Right cardiac atrium (tissue), 5 donors: ENCODE measurements around the gene PGM2. TPM values are rescaled to one million over a fixed set of nuclear protein-coding genes. Genes with fewer than 3 reads are reported as not detected.

ENCODE experiments used
- ATAC-seq, 2 donors: fragments of 200-7000 bp; cut with Tn5 transposase; one replicate each; pipeline versions ENCODE4 v1.8.0 to v1.9.1; 2020; ENCODE audit warnings: moderate library complexity in 2 of 2, mild to moderate bottlenecking in 1 of 2
- DNase-seq, 3 donors: peaks; one replicate each; pipeline ENCODE4 v3.0.0-alpha.2; 2020
- H3K27ac ChIP-seq: one replicate; pipeline ENCODE4 v1.5.1; 2013; ENCODE audit warnings: mild to moderate bottlenecking, low read length, control low read depth, moderate library complexity
- H3K27me3 ChIP-seq: one replicate; pipeline ENCODE4 v1.6.1; 2013; ENCODE audit not compliant: control insufficient read depth, insufficient read depth
- H3K4me1 ChIP-seq: one replicate; pipeline ENCODE4 v1.6.1; 2013; ENCODE audit warnings: low read length; ENCODE audit not compliant: control insufficient read depth, insufficient read depth
- H3K4me3 ChIP-seq: one replicate; pipeline ENCODE4 v1.5.1; 2013; ENCODE audit warnings: low read length, control low read depth
- H3K9me3 ChIP-seq: one replicate; pipeline ENCODE4 v1.6.1; 2013; ENCODE audit warnings: low read length; ENCODE audit not compliant: control insufficient read depth
- WGBS: extraction: QIAGEN DNeasy Blood & Tissue Kit; methylation state at CpG from one replicate; pipeline ENCODE4 v1.1.7; 2013; 5-methylcytosine and 5-hydroxymethylcytosine counted together
- intact Hi-C, 4 donors: fragments of 100-400 bp; cut with DNase I; formaldehyde crosslinking; loops; one replicate each; pipeline versions ENCODE4 v1.11.0 to v1.14.0; 2022 to 2023
- polyA plus RNA-seq: library from polyadenylated mRNA; stranded (reverse); fragments of 200-250 nt; gene quantifications from one replicate; pipeline ENCODE4 v1.2.3, GENCODE V29; 2013
- total RNA-seq, 4 donors: library from RNA; stranded (reverse); fragmentation: NEBNext Ultra II Directional; extraction: Animal tissue kit (Norgen Biotek cat#: 25700); gene quantifications; one replicate each; pipeline ENCODE4 v1.2.1, GENCODE V29; 2021
- donor health status: healthy with polysubstance abuse.
- donor health status: DM: no; HTN: yes; CAD: no.
- donor health status: DM: no; HTN: no; CAD: no.
- donor health status: DM: no; HTN: yes; CAD: no; lungs with severe emphysema.
- donor health status: DM: yes; HTN: yes; CAD: no.

Gene PGM2
- total and polyA plus RNA-seq, 5 donors: 4.3 to 14.7 (median 9.5) TPM

DNA sequence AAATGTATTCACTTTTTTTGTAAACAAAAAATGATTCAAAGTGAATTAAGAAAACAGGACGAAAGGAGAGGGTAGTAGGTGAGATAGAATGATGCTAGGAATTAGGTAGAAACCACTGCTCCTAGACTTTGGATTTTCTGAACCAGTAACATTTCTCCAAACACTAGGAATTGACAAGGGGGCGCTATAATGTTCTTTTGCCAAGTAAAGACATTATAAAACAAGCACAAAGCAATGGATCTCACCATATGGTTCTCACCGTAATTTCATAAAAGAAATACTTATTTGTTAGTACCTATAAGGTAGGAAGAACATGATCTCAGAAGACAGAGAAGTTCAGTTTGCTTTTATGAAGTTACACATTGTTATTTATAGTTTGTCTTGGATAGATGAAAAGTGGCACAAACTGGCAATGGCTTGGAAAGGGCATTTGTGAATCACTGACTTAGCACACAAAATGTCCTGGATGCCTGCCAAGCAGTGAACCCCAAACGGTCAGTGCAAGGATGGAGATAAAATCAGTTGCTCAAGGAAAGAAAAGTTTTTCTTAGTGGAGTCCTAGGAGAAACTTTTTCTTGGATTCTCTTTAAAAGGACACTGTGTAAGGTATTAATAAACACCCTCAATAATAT, 56.3 kb downstream of the PGM2 start:
- WGBS: 50% methylated on average over 4 of the region's 4 CpGs
- H3K4me1 ChIP-seq: no peaks in the 10 kb centered on the region
- H3K4me3 ChIP-seq: no peak overlapping the region
- H3K27ac ChIP-seq: no peak overlapping the region
- no peaks in the 10 kb centered on the region for H3K27me3 ChIP-seq
- intact Hi-C loops: loop anchor here in 1 of 4 donors (10.0 kb wide), 1 partner anchor 58 kb away; the partner anchor contains the start of gene PGM2
- ATAC-seq (no peak), DNase-seq (no peak)
- H3K9me3 ChIP-seq: no peaks in the 10 kb centered on the region

DNA sequence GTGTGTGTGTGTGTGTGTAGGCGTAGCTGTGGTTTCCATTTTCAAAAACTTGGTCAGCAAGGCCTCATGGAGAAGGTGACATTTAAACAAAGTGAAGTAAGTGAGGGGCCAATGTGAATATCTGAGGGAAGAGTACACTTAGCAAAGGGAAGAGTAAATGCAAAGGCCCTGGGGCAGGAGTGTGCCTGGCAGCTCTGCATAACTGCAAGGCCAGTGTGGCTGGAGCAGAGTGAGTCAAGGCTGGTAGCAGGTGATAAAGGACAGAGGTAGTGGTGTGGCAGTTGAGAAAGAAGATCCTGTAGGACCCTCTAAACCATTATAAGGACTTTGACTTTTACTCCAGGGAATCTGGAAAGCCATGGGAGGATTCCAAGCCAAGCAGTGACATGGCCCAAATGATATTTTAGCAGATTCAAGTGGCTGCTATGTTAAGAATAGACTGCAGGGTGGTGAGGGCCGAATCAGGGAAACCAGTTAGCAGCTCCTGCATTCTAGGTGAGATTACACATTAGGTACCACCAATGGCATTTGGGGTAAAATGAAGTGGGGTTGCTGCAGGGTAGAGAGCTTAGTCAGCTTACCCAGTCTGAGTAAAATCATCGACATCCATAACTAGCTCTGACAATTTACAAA, 58.5 kb downstream of the PGM2 start:
- no peak overlapping the region for H3K4me3 ChIP-seq
- peak; percentile 62 to 72 for ATAC-seq
- DNase-seq: no peak
- intact Hi-C loops: loop anchor here in 1 of 4 donors (10.0 kb wide), 1 partner anchor 60 kb away; the partner anchor contains the start of gene PGM2
- H3K27me3 ChIP-seq: no peaks in the 10 kb centered on the region
- peak overlapping the region; percentile 97 for H3K27ac ChIP-seq
- no peaks in the 10 kb centered on the region for H3K4me1 ChIP-seq
- 68% methylated on average over 3 of the region's 3 CpGs for WGBS
- H3K9me3 ChIP-seq: no peaks in the 10 kb centered on the region

DNA sequence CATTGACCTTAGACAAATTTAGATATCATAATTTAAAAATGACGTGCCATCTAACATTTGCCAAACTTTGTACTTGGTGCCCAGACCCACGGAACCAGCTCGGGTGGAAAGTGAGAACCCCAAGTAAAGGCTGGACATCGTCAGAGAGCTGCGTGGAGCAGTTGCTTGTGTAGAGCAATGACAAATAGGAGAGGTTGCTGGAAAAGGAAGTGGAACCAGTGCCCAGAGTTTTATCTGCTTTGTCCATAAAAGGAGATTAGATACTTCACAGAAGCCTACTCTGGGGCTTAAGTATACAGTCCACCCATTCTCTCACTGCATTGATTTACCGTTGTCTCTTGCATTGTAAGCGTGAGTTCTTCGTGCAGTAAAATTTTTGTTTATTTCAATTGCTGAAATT, 59.0 kb downstream of the PGM2 start:
- Histone ChIP-seq H3K27me3 (no peaks in the 10 kb centered on the region), H3K4me1 (no peaks in the 10 kb centered on the region), H3K4me3 (no peak overlapping the region), H3K27ac (peak overlapping the region; percentile 97), H3K9me3 (no peaks in the 10 kb centered on the region)
- intact Hi-C loops: loop anchor here in 1 of 4 donors (10.0 kb wide), 1 partner anchor 61 kb away; the partner anchor contains the start of gene PGM2
- ATAC-seq (peak; percentile 70 to 71), DNase-seq (no peak)
- WGBS: 21% methylated on average over 8 of the region's 8 CpGs

DNA sequence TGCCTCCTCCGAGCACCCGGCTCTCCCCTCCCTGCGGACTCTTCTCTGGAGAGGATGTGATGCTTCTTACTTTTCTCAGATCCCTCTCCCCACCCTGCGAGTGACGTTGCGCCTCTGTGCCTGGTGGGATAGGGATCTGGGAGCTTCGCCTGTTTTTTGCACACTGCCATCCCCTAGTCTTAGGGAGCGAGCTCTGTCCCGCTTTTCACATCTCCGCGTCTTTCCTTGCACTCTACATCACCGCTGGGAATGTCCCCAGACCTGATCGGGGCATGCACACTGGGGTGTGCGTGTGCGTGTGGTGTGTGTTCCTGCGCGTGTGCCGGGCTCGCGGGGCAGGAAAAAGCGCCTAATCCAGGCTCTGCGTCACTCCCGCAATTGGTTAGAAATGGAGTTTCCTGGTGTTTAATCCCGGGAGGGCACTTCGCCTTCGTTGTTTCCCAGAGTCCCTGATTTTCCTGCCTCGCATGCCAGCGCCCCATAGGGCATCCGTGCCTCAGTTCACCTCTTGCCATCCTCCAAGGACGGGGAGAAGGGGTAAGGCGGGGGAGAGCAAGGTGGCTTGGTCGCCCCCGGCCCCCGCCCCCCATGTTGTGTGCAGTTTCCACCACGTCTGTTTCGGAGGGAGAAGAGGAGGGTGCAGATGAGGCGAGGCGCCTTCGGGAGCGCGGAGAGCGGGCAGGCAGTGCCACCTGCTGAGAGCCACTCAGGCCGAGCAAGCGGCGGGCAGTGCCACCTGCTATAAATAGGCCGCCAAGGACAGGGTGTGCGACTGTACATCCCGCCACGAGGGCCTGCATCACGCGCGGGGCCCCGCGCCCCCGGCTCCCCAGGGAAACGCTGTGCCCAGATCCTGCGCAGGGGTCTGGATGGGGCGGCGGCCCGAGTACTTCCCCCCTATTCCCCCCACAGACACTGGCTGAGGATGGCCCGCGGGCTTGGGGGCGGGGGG, 63.6 kb downstream of the PGM2 start:
- H3K27ac ChIP-seq: peak overlapping the region; percentile 92
- 6% methylated on average over 63 of the region's 63 CpGs for WGBS
- H3K4me3 ChIP-seq: peak overlapping the region; percentile 92
- intact Hi-C loops: loop anchor here in 3 of 4 donors (5.0 to 10.0 kb wide), 4 partner anchors 65 to 87 kb away; partner anchors contain the start of genes PGM2 (in 1 of the 3) and PTTG2 (in 1 of the 3)
- peak; percentile 71 to 92 (median 89) for DNase-seq
- peak; percentile 90 to 92 for ATAC-seq
- no peaks in the 10 kb centered on the region for H3K9me3 ChIP-seq
- peaks cover 3% of the 10 kb centered on the region for H3K4me1 ChIP-seq
- no peaks in the 10 kb centered on the region for H3K27me3 ChIP-seq

DNA sequence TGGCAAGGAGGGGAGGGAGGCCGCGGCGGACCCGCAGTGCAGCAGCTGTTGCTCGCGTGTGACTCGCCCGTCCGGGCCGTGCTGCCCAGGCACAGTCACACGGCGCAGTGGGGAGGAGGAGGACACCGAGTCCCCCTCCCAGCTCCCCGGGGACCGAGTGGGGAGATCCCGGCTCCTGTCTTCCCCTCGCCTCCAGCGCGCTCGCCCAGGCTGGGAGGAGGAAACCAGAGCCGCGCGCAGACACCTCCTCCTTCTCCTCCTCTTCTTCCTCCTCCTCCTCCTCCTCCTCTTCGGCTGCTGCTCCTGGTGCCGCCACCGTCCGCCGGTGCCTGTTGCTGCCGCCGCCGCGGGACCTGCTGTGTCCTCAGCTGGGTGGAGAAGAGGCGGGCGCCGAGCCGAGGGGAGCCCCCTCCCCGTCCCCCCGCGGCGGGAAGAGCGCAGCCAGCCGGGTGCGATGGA, 64.3 kb downstream of the PGM2 start, which contains the start of gene TBC1D1:
Gene TBC1D1 (plus strand): TSS at position 284 of the 459 bp plus-strand sequence. CDS start 11,012 bp downstream, outside the sequence.
- Histone ChIP-seq H3K27ac (peak within 1 kb of the TSS; percentile 92), H3K4me1 (peaks cover 3% of the 10 kb centered on the region), H3K9me3 (no peaks in the 10 kb centered on the region), H3K4me3 (peak within 1 kb of the TSS; percentile 92), H3K27me3 (no peaks in the 10 kb centered on the region)
- ATAC-seq: peak; percentile 71 to 72
- peak; percentile 62 to 89 (median 86) for DNase-seq
- WGBS: under 1% methylated on average over 43 of the region's 43 CpGs
- intact Hi-C loops: loop anchor here in 3 of 4 donors (5.0 to 10.0 kb wide), 3 partner anchors 74 to 86 kb away; partner anchors contain the start of gene PTTG2 (in 1 of the 3)

DNA sequence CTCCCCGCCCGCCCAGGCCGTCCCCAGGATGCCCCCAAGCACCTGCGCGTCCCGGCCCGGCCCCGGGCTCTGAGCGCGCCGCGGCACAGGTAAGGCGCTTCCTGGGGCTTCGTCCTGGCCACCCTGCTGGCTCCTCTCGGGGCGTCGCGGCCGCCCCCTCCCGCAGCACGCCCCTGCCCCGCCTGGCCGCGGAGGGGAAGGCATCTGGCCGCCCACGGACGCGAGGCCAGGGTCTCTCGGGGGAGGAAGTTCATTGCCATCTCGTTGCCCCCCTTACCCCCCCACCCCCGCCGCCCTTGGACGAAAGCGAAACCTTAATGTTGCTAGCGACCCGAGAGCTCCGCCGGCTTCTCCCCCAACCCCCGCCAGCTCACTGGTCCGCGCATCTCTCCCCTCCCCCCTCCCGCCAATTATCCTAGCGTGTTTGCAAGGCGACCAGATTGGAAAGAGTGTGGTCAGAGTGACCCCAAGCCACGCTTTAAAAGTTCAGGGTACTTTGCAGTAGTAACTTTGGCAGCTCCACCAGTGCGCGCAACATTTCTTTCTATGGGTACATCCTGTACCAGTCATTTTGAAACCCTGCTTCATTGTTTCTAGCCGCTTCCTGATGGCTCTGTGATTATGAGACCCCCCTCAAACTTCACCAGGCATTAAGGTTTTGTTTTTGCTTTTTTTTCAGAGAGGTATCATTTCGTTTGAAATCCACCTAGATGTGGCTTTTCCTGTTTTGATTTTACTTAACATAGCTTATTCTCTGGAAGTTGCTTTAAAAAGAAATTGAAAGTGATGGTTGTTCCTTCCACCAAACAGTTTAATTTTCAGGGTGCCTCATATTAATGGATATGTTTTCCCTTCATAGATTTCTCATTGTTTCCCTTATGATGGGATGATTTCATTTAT, 65.0 kb downstream of the PGM2 start:
- ATAC-seq (peak; percentile 34 to 56), DNase-seq (peak; percentile 37 to 70 (median 61))
- intact Hi-C loops: loop anchor here in 3 of 4 donors (5.0 to 10.0 kb wide), 3 partner anchors 73 to 87 kb away; partner anchors contain the start of gene PTTG2 (in 1 of the 3)
- under 1% methylated on average over 49 of the region's 49 CpGs for whole genome bisulfite sequencing
- Histone ChIP-seq H3K4me1 (peaks cover 8% of the 10 kb centered on the region), H3K9me3 (no peaks in the 10 kb centered on the region), H3K27me3 (no peaks in the 10 kb centered on the region), H3K27ac (peak overlapping the region; percentile 67), H3K4me3 (peak overlapping the region; percentile 92)

DNA sequence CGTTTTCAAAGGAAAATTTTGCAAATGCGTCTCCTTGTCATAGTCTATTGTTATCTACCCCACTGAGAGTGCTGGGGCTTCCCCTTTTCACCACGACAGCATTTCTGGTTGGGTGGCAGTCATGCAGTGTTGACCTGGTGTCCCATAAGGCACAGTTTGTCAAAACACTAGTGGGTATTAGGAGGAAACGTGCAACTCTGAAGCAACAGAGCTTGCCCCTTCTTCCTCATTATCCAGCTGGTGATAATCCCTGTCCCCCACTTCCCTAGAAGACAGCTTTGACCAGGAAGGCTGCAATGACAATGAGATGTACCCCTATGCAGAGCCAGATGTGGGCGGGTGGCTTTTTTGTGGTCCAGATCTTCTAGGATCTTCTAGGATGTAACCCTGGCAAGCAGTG, 66.2 kb downstream of the PGM2 start:
- DNase-seq (no peak), ATAC-seq (no peak)
- 61% methylated on average over 5 of the region's 5 CpGs for WGBS
- Histone ChIP-seq H3K4me3 (no peak overlapping the region), H3K27me3 (no peaks in the 10 kb centered on the region), H3K27ac (no peak overlapping the region), H3K9me3 (no peaks in the 10 kb centered on the region), H3K4me1 (peaks cover 8% of the 10 kb centered on the region)
- intact Hi-C loops: loop anchor here in 3 of 4 donors (5.0 to 10.0 kb wide), 3 partner anchors 72 to 88 kb away; partner anchors contain the start of gene PTTG2 (in 1 of the 3)

DNA sequence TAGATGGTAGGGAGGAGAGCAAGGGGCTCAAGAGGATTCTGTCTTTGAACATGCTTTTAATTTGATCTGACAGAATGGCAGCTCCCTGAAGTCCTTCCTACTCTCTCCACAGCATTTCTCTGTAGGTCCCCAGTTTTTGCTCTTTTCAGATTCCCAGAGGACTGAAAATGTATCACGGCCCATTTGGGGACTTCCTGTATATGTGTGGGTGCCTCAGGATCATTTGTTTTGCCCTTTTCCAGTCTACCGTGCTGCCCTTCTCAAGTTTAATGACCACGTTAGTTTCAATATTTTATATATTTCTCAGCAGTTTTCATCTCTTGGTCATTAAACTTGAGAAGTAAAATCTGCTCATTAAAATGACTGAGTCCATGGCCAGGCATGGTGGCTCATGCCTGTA, 66.7 kb downstream of the PGM2 start:
- Histone ChIP-seq H3K9me3 (no peaks in the 10 kb centered on the region), H3K27ac (no peak overlapping the region), H3K27me3 (no peaks in the 10 kb centered on the region), H3K4me3 (no peak overlapping the region), H3K4me1 (peaks cover 8% of the 10 kb centered on the region)
- ATAC-seq (no peak), DNase-seq (no peak)
- intact Hi-C loops: loop anchor here in 3 of 4 donors (5.0 to 10.0 kb wide), 3 partner anchors 72 to 88 kb away; partner anchors contain the start of gene PTTG2 (in 1 of the 3)
- WGBS: 80% methylated on average over 3 of the region's 3 CpGs

DNA sequence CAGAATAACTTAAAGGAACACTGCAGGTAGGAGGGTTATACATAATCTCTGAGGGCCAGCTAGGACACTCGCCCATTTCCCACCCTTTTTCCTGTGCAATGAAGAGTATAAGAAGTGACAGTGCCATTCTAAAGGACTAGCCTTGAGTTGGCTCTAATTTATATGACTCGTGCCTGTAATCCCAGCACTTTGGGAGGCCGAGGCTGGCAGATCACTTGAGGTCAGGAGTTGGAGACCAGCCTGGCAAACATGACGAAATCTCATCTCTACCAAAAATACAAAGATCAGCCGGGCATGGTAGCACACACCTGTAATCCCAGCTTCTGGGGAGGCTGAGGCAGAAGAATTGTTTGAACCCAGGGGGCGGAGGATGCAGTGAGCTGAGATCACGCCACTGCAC, 68.8 kb downstream of the PGM2 start:
- Histone ChIP-seq H3K27ac (no peak overlapping the region), H3K9me3 (no peaks in the 10 kb centered on the region), H3K4me1 (peaks cover 8% of the 10 kb centered on the region), H3K27me3 (no peaks in the 10 kb centered on the region), H3K4me3 (no peak overlapping the region)
- intact Hi-C loops: loop anchor here in 2 of 4 donors (10.0 kb wide), 2 partner anchors 70 to 90 kb away; partner anchors contain the start of gene PTTG2 (in 1 of the 2)
- DNase-seq: no peak
- no peak for ATAC-seq
- 89% methylated on average over 7 of the region's 7 CpGs for WGBS
